ENCODE data around the gene LDLRAD4.

LDLRAD4 gene

GRCh38 chr18:13268158-13269012 lies 49.8 kb downstream of the LDLRAD4 start:
- H3K27ac ChIP-seq = no peak overlapping the region
- TF ChIP-seq ZFX (IDR thresholded peaks at IDR 0.05) = no peak
- no peak for TF ChIP-seq CTCF (conservative IDR thresholded peaks at IDR 0.05)

- TF ChIP-seq CTCF (conservative IDR thresholded peaks at IDR 0.05) = no peak
- no peak for TF ChIP-seq ZFX (IDR thresholded peaks at IDR 0.05)
- H3K27ac ChIP-seq = no peak overlapping the region
Observed at GRCh38 chr18:13269013-13269280, 50.4 kb downstream of the LDLRAD4 start.

- no peak for TF ChIP-seq ZFX (IDR thresholded peaks at IDR 0.05)
- no peak for TF ChIP-seq CTCF (conservative IDR thresholded peaks at IDR 0.05)
- no peak overlapping the region for H3K27ac ChIP-seq
Observed at GRCh38 chr18:13269521-13270011, 51.0 kb downstream of the LDLRAD4 start.

GRCh38 chr18:13270279-13270855 lies 51.8 kb downstream of the LDLRAD4 start:
- TF ChIP-seq ZFX (IDR thresholded peaks at IDR 0.05) = no peak
- no peak for TF ChIP-seq CTCF (conservative IDR thresholded peaks at IDR 0.05)
- no peak overlapping the region for H3K27ac ChIP-seq

- TF ChIP-seq CTCF (conservative IDR thresholded peaks at IDR 0.05) (no peak), ZFX (IDR thresholded peaks at IDR 0.05) (no peak)
- no peak overlapping the region for H3K27ac ChIP-seq
Observed at GRCh38 chr18:13271302-13271911, 52.8 kb downstream of the LDLRAD4 start.

- H3K27ac ChIP-seq = no peak overlapping the region
- no peak for TF ChIP-seq CTCF (conservative IDR thresholded peaks at IDR 0.05)
Observed at GRCh38 chr18:13272416-13272815, 53.9 kb downstream of the LDLRAD4 start.

- H3K27ac ChIP-seq = no peak overlapping the region
- no peak for TF ChIP-seq CTCF (conservative IDR thresholded peaks at IDR 0.05)
- no peak for TF ChIP-seq ZFX (IDR thresholded peaks at IDR 0.05)
Observed at GRCh38 chr18:13273800-13274199, 55.2 kb downstream of the LDLRAD4 start.
